NCI-H1694 (cell line): ENCODE measurements around the gene EEF1AKMT3.
A peak's percentile ranks its signal among the peaks of the same experiment; 100 is the strongest.

Experiments used
- DNase-seq: peaks from one replicate; lab custom pipeline; 2025; lab: John Stamatoyannopoulos, UW

The EEF1AKMT3 gene

DNA sequence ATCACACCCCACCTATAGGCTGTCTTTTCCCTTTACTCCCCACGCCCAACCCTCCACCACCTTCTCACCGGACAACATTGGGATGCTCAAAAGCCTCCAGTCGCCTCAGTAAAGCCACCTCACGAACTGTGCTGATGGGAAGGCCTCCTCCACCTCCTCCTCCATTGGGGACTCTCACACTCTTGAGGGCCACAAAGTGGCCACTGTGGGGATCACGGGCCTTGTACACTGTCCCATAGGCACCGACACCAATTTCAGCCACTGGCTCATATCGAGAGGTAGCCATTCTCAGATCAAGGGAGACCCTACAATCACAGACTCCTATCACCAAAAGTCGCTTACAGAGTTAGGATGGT, 21.0 kb upstream of the EEF1AKMT3 start:
- no peak for DNase-seq

DNA sequence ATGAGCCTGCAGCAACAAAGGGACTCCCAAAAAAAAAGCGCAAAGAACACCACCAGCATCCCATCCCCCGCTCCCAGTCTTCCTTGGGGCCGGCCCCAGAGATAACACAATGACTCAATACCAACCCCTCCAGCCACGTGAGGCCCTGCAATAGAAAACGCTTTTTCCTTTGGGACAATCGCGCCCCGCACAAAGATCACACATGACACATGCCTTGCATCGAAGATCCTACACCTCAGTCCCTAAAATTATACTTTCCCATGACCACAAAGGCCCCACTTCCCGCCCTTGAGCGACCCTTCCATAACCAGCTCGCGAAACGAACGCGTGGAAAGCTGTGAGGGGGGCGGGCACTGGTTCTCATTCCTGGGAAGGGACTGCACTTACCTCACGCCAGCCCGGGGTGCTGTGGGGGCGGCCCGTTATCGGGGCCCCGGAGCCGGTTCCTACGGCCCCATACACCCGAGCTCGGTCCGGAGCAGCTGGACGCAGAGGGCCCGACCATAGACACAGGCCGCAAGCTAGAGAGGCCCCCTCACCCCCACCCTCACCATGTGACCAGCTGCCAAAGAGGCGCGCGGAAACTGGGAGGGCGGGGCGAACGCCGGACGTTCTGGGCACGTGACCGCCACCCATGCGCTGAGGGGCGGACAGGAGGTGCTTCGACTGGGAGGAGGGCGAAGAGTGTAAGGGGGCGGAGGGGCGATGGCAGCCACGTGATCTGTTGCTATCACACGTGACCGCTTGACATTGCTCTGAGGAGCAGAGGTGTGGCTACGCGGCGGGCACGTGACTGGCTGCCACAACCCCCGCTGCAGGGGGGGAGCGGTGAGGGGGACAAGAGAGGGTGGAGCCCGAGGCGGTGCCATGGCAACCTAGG, 20.4 kb upstream of the EEF1AKMT3 start, which contains the start of gene CDK4:
Gene CDK4 (minus strand): TSS at position 523 of the 880 bp plus-strand sequence. CDS start 593 bp downstream, outside the sequence.
- peak; percentile 98 for DNase-seq

GRCh38 chr12:57752668-57753000, 19.8 kb upstream of the EEF1AKMT3 start:
- DNase-seq = no peak

DNA sequence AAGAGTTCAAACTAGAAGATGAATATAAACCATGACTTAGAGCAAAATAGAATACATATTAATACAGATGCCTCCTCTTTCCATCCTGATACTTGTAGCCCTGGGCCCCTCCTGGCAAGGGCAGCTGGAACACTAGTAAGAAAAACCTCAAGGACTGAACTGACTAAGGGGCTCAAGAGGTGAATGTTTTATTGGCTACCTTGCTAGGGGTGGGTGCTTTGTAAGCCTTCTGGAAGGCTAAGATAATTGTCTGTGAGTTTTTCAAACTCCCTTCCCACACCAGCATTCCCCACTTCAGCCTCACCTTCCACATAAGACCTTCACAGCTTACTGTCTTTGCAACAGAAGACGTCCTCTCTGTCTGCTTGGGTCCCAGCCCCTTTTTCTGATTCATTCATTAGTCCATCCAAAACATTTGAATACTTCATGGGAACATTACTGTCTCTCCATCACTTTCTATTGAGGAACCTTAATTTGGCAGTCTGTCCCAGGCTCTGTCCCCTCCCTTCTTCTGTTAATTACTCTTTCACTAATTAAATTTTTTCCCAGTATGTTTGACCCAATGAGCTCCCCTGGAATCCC, 18.6 kb upstream of the EEF1AKMT3 start:
- DNase-seq = no peak

DNA sequence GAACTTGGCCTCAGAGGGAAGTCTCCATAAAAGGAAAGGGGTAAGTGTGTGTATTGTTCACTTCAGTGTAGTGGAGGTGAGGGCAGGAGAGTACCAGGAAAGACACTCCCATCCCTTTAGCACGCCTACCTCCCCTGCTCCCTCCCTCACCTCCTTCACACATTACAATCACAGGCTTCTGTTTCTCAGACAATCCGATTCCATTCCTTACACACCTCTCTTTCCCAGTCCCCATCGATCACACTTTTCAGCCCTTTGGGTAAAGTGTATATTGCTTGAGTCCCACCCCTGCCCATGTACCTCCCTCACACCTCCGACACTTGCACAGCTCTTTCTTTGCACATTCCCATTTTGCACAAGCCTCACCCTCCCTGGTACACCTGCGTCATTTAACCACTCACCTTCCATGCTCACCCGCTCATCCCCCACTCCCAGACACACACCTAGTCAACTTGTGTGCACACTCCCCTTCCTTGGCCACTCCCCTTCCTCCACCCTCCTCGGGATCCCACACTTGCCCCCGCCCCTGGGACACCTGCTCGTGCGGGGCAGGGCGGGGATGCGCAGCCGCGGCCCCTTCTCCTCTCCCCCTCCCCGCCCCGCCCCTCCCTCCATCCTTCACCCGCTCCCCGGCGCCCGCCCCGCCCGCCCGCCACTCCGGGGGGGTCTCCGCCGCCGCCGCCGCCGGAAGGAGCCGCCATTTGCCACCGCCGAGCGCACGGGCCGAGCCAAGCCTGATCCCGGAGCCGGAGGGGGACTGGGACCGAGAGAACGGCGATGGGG, 17.8 kb upstream of the EEF1AKMT3 start, which contains the start of gene MARCHF9:
Gene MARCHF9 (plus strand): TSS at position 693 of the 783 bp plus-strand sequence. CDS start 426 bp downstream, outside the sequence.
- no peak for DNase-seq

GRCh38 chr12:57755194-57755453, 17.3 kb upstream of the EEF1AKMT3 start:
- no peak for DNase-seq

- DNase-seq = no peak
Observed at GRCh38 chr12:57755454-57756372, 16.7 kb upstream of the EEF1AKMT3 start.

GRCh38 chr12:57756406-57757341, 15.7 kb upstream of the EEF1AKMT3 start:
- DNase-seq = no peak

- DNase-seq = no peak
Observed at GRCh38 chr12:57757771-57758170, 14.6 kb upstream of the EEF1AKMT3 start.

GRCh38 chr12:57758552-57759359, 13.7 kb upstream of the EEF1AKMT3 start:
- no peak for DNase-seq

GRCh38 chr12:57759360-57759980, 12.9 kb upstream of the EEF1AKMT3 start:
- no peak for DNase-seq

- no peak for DNase-seq
Observed at GRCh38 chr12:57760347-57760982, 11.9 kb upstream of the EEF1AKMT3 start.

GRCh38 chr12:57761391-57761998, 10.9 kb upstream of the EEF1AKMT3 start:
- no peak for DNase-seq

DNA sequence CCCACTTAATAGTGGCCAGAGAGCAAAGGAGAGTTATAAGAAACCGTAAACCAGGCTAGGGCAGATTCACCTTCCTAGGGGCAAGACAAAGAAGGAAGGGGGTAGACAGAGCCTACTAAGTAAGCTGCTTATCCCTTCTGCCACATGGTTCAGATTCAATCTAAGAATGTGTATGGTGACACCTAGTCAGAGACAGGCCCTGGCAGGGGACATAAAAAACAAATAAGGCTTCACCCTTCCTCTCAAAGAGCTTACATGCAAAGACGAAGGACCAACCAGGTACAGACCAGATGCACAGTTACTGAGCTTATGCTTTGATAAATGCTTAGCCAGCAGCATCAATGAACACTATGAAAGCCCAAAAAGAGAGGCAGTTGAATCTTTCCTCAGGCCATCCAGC, 10.0 kb upstream of the EEF1AKMT3 start:
- no peak for DNase-seq

DNA sequence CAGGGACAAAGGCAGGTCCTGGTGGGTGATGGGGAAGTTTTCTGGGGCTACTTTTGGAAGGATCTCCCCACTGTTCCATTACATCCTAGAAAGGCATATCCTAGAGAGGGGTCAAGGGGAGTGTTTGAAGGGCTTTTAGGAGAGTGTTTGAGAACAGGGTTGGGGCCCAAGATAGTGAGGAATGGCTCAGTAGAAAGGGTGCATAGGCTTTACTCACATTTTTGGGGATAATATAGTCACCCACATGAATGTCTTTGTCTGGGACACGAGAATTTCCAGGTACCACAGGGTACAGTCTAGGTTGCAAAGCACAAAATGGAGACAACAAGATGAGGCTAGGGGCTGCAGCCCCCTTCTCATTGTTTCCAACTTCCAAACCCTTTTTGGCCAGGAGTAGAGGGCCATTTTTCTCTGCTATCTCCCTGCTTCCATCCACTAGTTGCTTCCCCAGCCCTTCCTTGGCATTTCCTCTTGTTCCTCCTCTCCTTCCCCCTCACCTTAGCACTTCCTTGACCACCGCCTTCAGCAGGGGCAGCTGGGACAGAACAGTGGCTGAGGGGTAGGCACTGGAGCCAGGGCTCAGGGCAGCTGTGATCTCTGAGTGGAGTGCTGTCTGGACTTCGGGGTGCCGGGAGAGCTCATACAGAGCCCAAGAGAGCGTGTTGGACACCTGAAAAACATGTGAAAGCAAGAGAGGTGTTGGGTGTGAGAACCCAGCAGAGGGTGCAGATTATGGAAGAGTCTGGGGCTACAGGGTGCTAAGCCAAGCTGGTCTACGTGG, 8.3 kb upstream of the EEF1AKMT3 start:
- DNase-seq = no peak

DNA sequence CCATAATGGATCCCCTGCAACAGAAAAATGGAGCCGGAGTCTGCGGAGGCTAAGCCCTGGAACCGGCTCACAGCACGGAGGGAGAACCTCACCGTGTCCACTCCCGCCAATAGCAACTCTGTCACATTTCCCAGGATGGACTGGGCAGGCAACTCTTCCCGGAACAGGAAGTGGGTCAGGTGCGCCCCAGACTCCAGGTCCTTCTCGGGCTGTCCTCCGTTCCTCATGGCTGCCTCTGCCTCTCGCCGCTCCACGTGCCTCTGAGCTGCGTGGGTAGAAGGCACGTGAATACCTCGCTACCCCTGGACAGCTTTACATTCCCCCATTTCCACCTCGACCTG, 7.8 kb upstream of the EEF1AKMT3 start:
- no peak for DNase-seq

GRCh38 chr12:57765003-57765697, 7.3 kb upstream of the EEF1AKMT3 start:
- no peak for DNase-seq
